ENCODE measurements around the gene FBXW5.
A peak's percentile ranks its signal among the peaks of the same experiment; 100 is the strongest.

FBXW5 gene

GRCh38 chr9:136980669-136981478, 36.3 kb upstream of the FBXW5 start:
- peaks cover 4% of the 10 kb centered on the region for H3K27me3 Mint-ChIP-seq
- H3K27ac Mint-ChIP-seq, result no peak overlapping the region
- no peak overlapping the region for H3K4me3 Mint-ChIP-seq

GRCh38 chr9:136979769-136980587, 35.4 kb upstream of the FBXW5 start:
- Mint-ChIP-seq H3K9me3 (no peaks in the 10 kb centered on the region), H3K27me3 (peaks cover 4% of the 10 kb centered on the region), H3K36me3 (no peaks in the 10 kb centered on the region), H3K27ac (no peak overlapping the region), H3K4me1 (peaks cover 8% of the 10 kb centered on the region), H3K4me3 (no peak overlapping the region)

More at GRCh38 chr9:136980669-136981478, 36.3 kb upstream of the FBXW5 start:
- H3K36me3 Mint-ChIP-seq, result no peaks in the 10 kb centered on the region
- no peaks in the 10 kb centered on the region for H3K9me3 Mint-ChIP-seq
- peaks cover 3% of the 10 kb centered on the region for H3K4me1 Mint-ChIP-seq

- H3K4me1 Mint-ChIP-seq, result peaks cover 10% of the 10 kb centered on the region
- H3K4me3 Mint-ChIP-seq, result no peak overlapping the region
- no peaks in the 10 kb centered on the region for H3K36me3 Mint-ChIP-seq
- H3K27ac Mint-ChIP-seq, result no peak overlapping the region
- no peaks in the 10 kb centered on the region for H3K9me3 Mint-ChIP-seq
- H3K27me3 Mint-ChIP-seq, result peaks cover 3% of the 10 kb centered on the region
Observed at GRCh38 chr9:136978865-136979544, 34.5 kb upstream of the FBXW5 start.

- H3K4me1 Mint-ChIP-seq, result peaks cover 7% of the 10 kb centered on the region
- H3K9me3 Mint-ChIP-seq, result no peaks in the 10 kb centered on the region
- no peak overlapping the region for H3K4me3 Mint-ChIP-seq
- no peaks in the 10 kb centered on the region for H3K27me3 Mint-ChIP-seq
- H3K36me3 Mint-ChIP-seq, result no peaks in the 10 kb centered on the region
- H3K27ac Mint-ChIP-seq, result no peak overlapping the region
Observed at GRCh38 chr9:136978073-136978864, 33.7 kb upstream of the FBXW5 start.

GRCh38 chr9:136977649-136978072, 33.1 kb upstream of the FBXW5 start:
- no peaks in the 10 kb centered on the region for H3K27me3 Mint-ChIP-seq
- no peaks in the 10 kb centered on the region for H3K9me3 Mint-ChIP-seq
- H3K4me1 Mint-ChIP-seq, result peaks cover 7% of the 10 kb centered on the region

GRCh38 chr9:136977223-136977622, 32.7 kb upstream of the FBXW5 start, which contains the start of gene PTGDS:
PTGDS (plus strand) TSS chr9:136977504; CDS start chr9:136977579, 75 bp downstream.
- Mint-ChIP-seq H3K27me3 (no peaks in the 10 kb centered on the region), H3K4me3 (peak within 1 kb of the TSS; percentile 26), H3K36me3 (no peaks in the 10 kb centered on the region), H3K9me3 (no peaks in the 10 kb centered on the region), H3K27ac (no peak within 1 kb of the TSS), H3K4me1 (peaks cover 7% of the 10 kb centered on the region)

More at GRCh38 chr9:136977649-136978072, 33.1 kb upstream of the FBXW5 start:
- Mint-ChIP-seq H3K4me3 (no peak overlapping the region), H3K27ac (no peak overlapping the region), H3K36me3 (no peaks in the 10 kb centered on the region)

- H3K36me3 Mint-ChIP-seq, result no peaks in the 10 kb centered on the region
- H3K27me3 Mint-ChIP-seq, result no peaks in the 10 kb centered on the region
- no peaks in the 10 kb centered on the region for H3K9me3 Mint-ChIP-seq
- H3K27ac Mint-ChIP-seq, result no peak overlapping the region
- H3K4me1 Mint-ChIP-seq, result peaks cover 7% of the 10 kb centered on the region
- no peak overlapping the region for H3K4me3 Mint-ChIP-seq
Observed at GRCh38 chr9:136975644-136976043, 31.1 kb upstream of the FBXW5 start.

- no peak overlapping the region for H3K4me3 Mint-ChIP-seq
- H3K36me3 Mint-ChIP-seq, result no peaks in the 10 kb centered on the region
- no peaks in the 10 kb centered on the region for H3K9me3 Mint-ChIP-seq
- no peaks in the 10 kb centered on the region for H3K27me3 Mint-ChIP-seq
- no peak overlapping the region for H3K27ac Mint-ChIP-seq
- peaks cover 7% of the 10 kb centered on the region for H3K4me1 Mint-ChIP-seq
Observed at GRCh38 chr9:136974817-136975535, 30.4 kb upstream of the FBXW5 start.

- H3K36me3 Mint-ChIP-seq, result no peaks in the 10 kb centered on the region
- no peak overlapping the region for H3K27ac Mint-ChIP-seq
- no peak overlapping the region for H3K4me3 Mint-ChIP-seq
- no peaks in the 10 kb centered on the region for H3K27me3 Mint-ChIP-seq
- H3K9me3 Mint-ChIP-seq, result no peaks in the 10 kb centered on the region
- peaks cover 7% of the 10 kb centered on the region for H3K4me1 Mint-ChIP-seq
Observed at GRCh38 chr9:136973618-136974617, 29.4 kb upstream of the FBXW5 start.

- Mint-ChIP-seq H3K4me3 (no peak overlapping the region), H3K4me1 (peaks cover 7% of the 10 kb centered on the region), H3K27ac (no peak overlapping the region), H3K9me3 (no peaks in the 10 kb centered on the region), H3K27me3 (no peaks in the 10 kb centered on the region), H3K36me3 (no peaks in the 10 kb centered on the region)
Observed at GRCh38 chr9:136972743-136973142, 28.2 kb upstream of the FBXW5 start.

GRCh38 chr9:136972335-136972734, 27.8 kb upstream of the FBXW5 start:
- no peaks in the 10 kb centered on the region for H3K9me3 Mint-ChIP-seq
- H3K27me3 Mint-ChIP-seq, result no peaks in the 10 kb centered on the region
- H3K4me3 Mint-ChIP-seq, result no peak overlapping the region
- H3K27ac Mint-ChIP-seq, result no peak overlapping the region
- peaks cover 7% of the 10 kb centered on the region for H3K4me1 Mint-ChIP-seq
- no peaks in the 10 kb centered on the region for H3K36me3 Mint-ChIP-seq

- Mint-ChIP-seq H3K27ac (no peak overlapping the region), H3K36me3 (no peaks in the 10 kb centered on the region), H3K4me3 (no peak overlapping the region), H3K9me3 (no peaks in the 10 kb centered on the region), H3K4me1 (peaks cover 7% of the 10 kb centered on the region), H3K27me3 (no peaks in the 10 kb centered on the region)
Observed at GRCh38 chr9:136971746-136972145, 27.2 kb upstream of the FBXW5 start.

GRCh38 chr9:136970361-136970760, 25.8 kb upstream of the FBXW5 start:
- peaks cover 18% of the 10 kb centered on the region for H3K4me1 Mint-ChIP-seq
- H3K9me3 Mint-ChIP-seq, result no peaks in the 10 kb centered on the region
- no peaks in the 10 kb centered on the region for H3K36me3 Mint-ChIP-seq
- H3K4me3 Mint-ChIP-seq, result no peak overlapping the region
- H3K27ac Mint-ChIP-seq, result no peak overlapping the region
- no peaks in the 10 kb centered on the region for H3K27me3 Mint-ChIP-seq

All from activated naive CD4-positive, alpha-beta T cell treated with anti-CD3 and anti-CD28 coated beads, Interleukin-2, amount 50 U/mL, for 24 hours (primary cell).